ENCODE measurements around the gene NINL.

DNA sequence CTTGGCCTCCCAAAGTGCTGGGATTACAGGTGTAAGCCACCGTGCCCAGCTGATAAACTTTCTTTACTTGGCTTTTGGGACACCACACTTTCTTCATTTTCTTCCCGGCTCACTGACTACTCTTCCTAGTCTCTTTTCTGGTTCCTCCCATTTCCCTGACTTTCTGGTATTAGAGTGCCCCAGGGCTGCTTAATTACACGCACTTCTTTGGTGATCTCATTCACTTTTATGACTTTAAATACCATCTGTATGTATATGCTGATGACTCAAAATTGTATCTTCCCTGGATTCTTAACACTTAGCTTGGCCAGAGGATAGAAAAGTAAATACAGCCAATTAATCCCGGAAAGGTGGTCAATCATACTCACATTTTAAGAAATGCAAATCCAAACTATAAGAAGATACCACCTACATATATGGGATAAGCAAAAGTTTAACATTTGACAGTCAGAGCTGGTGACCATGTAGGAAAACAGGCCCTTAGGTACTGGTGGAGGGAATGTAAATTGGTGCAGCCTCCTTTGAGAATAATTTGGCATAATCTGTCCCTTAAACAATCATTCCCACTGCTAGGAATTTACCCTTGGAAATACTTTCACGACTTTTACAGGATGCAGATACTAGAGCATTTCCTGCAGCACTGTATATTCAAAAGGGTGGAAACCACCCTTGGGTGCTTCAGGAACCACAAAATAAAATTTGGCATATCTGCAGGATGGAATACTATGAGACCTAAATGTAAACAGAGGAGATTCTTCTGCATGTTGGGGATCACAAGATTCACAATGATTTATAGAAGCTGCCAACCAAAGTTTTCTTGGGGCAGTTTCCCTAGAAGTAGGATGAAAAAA, 47.8 kb upstream of the NINL start:
- TF ChIP-seq CTCF (IDR thresholded peaks at IDR 0.05; ENCODE audit: insufficient read depth, low read length) = no peak
- TF ChIP-seq POLR2AphosphoS5 (IDR thresholded peaks at IDR 0.05; ENCODE audit: low read depth) = no peak

All from HL-60 (cell line).